GM12872 (cell line): Measurements from ENCODE around the gene PATJ.

Source experiments
- TF ChIP-seq, protein P1 (sequence below): IDR thresholded peaks from 3 replicates; pipeline ENCODE4 v1.5.1; 2011; ENCODE audit warnings: low read depth, mild to moderate bottlenecking, low read length, moderate library complexity; ENCODE audit not compliant: insufficient read depth

PATJ gene, protein sequence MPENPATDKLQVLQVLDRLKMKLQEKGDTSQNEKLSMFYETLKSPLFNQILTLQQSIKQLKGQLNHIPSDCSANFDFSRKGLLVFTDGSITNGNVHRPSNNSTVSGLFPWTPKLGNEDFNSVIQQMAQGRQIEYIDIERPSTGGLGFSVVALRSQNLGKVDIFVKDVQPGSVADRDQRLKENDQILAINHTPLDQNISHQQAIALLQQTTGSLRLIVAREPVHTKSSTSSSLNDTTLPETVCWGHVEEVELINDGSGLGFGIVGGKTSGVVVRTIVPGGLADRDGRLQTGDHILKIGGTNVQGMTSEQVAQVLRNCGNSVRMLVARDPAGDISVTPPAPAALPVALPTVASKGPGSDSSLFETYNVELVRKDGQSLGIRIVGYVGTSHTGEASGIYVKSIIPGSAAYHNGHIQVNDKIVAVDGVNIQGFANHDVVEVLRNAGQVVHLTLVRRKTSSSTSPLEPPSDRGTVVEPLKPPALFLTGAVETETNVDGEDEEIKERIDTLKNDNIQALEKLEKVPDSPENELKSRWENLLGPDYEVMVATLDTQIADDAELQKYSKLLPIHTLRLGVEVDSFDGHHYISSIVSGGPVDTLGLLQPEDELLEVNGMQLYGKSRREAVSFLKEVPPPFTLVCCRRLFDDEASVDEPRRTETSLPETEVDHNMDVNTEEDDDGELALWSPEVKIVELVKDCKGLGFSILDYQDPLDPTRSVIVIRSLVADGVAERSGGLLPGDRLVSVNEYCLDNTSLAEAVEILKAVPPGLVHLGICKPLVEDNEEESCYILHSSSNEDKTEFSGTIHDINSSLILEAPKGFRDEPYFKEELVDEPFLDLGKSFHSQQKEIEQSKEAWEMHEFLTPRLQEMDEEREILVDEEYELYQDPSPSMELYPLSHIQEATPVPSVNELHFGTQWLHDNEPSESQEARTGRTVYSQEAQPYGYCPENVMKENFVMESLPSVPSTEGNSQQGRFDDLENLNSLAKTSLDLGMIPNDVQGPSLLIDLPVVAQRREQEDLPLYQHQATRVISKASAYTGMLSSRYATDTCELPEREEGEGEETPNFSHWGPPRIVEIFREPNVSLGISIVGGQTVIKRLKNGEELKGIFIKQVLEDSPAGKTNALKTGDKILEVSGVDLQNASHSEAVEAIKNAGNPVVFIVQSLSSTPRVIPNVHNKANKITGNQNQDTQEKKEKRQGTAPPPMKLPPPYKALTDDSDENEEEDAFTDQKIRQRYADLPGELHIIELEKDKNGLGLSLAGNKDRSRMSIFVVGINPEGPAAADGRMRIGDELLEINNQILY (N-terminal part only)

GRCh38 chr1:61741711-61742619 lies at the start of gene PATJ:
Gene PATJ (plus strand): TSS chr1:61742480. CDS start chr1:61762893, 20,413 bp downstream.
- TF ChIP-seq, protein P1, sequence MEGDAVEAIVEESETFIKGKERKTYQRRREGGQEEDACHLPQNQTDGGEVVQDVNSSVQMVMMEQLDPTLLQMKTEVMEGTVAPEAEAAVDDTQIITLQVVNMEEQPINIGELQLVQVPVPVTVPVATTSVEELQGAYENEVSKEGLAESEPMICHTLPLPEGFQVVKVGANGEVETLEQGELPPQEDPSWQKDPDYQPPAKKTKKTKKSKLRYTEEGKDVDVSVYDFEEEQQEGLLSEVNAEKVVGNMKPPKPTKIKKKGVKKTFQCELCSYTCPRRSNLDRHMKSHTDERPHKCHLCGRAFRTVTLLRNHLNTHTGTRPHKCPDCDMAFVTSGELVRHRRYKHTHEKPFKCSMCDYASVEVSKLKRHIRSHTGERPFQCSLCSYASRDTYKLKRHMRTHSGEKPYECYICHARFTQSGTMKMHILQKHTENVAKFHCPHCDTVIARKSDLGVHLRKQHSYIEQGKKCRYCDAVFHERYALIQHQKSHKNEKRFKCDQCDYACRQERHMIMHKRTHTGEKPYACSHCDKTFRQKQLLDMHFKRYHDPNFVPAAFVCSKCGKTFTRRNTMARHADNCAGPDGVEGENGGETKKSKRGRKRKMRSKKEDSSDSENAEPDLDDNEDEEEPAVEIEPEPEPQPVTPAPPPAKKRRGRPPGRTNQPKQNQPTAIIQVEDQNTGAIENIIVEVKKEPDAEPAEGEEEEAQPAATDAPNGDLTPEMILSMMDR = no peak

- TF ChIP-seq, protein P1 = no peak
Observed at GRCh38 chr1:61699911-61700851, 42.1 kb upstream of the PATJ start.

- TF ChIP-seq, protein P1 = no peak
Observed at GRCh38 chr1:61708953-61709907, 33.0 kb upstream of the PATJ start.

- TF ChIP-seq, protein P1 = no peak
Observed at GRCh38 chr1:61709908-61710289, 32.4 kb upstream of the PATJ start.

GRCh38 chr1:61711969-61712368 lies 30.3 kb upstream of the PATJ start:
- TF ChIP-seq, protein P1 = no peak
